HG03103 (cell line): Measurements from ENCODE around the gene GRIK5.

Source experiments
- ATAC-seq: cut with Tn5 transposase; IDR thresholded peaks from one replicate; pipeline ENCODE4 v1.9.1; 2021; ENCODE audit warnings: low read depth; ENCODE audit not compliant: unreplicated experiment

GRIK5 gene

DNA sequence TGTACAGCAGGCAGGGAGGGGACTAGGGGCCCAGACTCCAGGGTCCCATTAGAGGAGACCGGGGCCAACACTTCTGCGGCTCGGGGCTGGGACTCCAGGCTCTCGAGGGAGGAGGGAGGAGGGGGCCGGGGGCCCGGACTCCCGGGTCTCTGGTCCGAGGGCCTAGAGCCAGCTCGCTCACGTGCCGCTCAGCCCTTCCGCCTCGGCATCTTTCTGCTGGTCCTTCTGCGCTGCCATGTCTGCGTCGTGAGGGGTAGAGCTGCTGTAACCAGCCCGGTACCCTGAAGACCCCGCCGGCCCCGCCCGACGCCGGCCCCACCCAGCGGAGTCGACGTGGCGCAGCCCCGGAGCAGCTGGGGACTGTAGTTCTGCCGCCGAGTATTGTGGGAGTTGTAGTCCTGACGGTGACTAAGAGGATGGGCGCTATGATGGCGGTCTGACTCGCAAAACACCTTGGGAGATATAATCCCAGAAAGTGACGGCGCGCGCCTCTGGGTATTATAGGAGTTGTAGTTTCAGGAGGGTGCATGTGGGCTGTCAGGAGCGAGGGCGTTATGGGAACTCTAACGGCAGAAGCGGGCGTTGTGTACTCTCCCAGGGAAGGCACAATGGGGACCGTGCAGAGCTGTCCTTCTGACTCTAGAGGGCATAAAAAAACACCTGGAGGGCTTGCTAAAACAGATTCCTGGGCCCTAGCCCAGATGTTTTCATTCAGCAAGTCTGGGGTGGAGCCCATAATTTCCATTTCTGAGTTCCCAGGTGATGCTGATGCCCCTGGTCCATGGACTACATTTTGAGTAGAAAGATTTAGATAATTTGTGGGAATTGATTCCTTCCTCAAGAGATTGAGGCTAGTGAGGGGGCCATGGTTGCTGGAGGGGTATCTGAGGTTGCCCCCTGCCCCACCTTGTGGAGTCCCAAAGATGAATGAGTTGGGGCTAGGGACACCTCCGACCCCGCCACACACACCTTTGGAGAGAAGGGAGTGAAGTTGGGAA is 110.7 kb downstream of the GRIK5 start, which contains the start of gene RABAC1:
Gene RABAC1, minus strand, starts transcription at position 266 of the 998 bp plus-strand sequence. Its CDS starts 29 bp downstream, at position 237.
- ATAC-seq = peak; percentile 78

DNA sequence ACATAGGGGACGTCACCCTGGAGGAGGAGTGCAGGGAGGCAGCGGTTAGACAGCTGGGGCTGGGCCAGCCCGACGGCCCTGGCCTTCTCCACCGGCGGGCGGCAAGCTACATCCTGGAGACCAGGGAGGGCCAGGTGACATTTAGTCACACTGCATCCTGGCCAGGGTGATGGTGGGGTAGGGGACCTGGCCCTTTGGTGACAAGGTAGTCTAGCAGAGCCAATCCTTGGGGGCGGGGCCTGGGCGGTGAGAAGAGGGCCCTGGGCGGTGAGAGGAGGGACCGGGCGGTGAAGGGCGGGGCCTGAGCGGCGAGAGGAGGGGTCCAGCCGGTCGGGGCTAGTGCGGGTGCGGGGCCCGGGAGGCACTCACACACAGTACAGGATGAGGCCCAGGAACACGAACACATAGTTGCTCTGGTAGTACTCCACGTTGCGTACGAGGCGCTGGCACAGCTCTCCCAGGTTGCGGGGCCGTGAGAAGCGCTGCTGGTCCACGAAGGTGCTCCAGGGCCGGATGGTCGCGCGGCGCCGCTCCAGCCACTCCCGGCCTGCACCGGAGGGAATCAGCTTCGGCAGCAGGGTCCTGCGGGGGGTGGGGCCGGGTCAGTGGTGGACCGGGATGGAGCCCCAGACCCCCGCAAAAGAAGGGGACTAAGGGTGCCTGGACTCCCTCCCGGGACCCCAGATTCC is 111.5 kb downstream of the GRIK5 start:
- no peak for ATAC-seq

DNA sequence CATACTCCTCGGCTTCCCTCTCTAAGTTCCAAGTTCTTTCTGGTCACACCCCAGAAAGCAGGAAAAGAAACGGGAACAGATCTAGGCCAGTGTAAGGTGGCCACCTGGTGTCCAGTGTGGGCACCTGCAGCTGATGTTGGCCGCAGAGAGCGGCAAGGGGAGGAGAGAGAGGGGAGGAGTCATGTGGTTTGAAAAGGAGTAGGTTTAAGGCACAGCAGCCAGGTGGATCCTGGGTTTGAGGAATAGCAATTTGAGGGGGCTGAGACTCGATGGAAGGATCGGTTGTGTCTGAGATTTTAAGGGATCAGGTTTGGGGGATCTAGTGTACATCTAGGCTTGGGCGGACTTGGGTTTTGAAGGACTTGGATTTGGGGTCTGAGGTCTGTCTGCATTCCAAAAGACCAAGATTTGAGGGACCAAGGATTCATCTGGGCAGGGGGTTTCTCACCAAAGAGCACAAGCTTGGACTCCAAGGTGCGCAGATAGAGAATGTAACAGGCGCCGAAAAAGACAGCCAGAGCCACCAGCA is 112.1 kb downstream of the GRIK5 start:
- ATAC-seq = no peak

DNA sequence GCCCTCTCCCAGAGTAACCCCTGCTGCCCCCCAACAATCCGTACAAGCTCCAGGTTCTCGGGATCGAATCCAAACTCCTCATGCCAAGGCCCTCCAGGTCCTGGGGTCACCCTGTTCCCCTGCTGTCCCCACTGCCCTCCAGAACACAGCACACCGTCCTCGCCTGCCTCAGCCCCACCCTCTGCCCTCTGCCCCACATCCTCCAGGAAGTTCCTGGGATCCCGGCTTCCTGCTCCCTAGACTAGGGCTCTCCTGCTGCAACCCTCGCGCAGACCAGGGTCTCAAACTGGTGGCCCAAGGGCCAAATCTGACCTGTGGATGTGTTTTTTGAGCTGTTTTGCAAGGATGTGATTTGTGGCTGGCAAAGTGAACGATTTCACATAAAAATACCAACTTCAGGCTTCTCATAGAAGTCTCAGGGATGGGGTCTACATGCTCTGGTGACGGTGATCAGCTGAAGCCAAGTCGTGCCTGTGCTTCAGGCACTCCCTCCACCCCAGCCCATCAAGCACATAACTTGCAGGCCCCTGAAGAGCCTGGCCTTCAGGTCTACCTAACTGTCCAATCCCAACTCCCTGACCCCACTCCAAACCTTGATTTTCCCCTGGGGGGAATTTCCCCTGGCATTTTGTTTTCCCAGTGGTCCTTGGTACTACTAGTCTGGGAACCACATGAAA is 112.7 kb downstream of the GRIK5 start:
- ATAC-seq = no peak

DNA sequence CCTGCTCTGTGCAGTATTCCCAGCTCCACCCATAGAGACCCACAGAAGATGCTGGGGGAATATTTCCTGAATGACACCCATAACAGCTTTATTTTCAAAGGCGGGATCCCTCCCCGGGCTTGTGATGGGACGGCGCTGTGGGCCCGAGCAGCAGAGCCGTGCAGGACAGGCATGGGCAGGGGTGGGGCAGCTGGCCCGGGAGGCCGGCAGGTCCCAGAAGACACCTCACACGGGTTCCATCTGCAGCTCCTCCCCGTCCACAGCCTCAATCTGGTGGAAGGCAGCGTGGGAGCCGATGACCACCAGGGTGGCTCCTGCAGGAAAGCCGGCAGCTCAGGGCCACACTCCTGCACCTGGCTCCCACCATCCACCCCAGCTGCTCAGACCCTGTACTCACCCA is 113.4 kb downstream of the GRIK5 start:
- no peak for ATAC-seq

DNA sequence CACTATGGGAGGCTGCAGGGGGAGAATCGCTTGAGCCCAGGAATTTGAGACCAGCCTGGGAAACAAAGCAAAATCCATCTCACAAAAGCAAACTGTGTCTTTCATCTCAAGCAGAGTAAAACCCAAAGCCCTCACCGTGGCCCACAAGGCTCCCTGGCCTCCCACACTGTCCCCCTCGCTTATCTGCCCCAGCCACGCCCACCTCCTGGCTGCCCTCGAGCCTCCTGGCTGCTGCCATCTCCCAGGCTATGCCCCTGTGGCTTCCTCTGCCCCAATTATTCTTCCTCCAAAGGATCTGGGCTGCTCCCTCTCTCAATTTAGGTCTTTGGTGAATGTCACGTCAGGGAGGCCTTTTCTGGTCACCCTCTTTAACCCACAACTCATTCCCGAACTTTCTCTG is 114.5 kb downstream of the GRIK5 start:
- ATAC-seq = no peak

DNA sequence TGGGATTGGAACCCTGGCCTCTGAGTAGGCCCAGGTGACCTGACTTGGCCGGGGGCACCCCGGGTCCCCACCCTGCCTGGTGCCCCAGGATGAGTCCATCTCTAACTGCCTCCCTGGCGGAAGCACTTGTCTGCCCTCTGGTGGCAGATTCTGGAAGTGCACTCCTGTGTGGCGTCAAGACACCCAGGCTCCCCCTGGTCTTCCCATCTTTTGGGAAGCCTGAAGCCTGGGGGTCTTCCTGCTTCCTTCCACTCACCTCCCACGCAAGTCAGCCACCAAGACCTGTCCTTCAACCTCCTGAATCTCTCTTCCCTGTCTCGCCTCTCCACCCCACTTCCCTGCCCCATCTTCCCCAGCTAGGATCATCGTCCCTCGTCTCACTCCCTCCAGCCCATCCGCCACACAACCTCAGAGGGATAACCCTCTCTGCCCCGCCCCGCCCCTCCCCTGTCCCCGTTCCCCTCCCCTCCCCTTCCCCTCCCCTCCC is 118.3 kb downstream of the GRIK5 start:
- ATAC-seq = no peak
